Neural progenitor cell (in vitro differentiated cells): ENCODE results near the gene CCDC184. TPM values are rescaled to one million over a fixed set of nuclear protein-coding genes. Genes with fewer than 3 reads are reported as not detected.
A peak's percentile ranks its signal among the peaks of the same experiment; 100 is the strongest.

Source experiments
- DNase-seq: peaks from one replicate; pipeline ENCODE4 v3.0.0-alpha.2; 2016; ENCODE audit warnings: low spot score
- H2AFZ ChIP-seq: fragments of 200-600 bp; sonication (generic); replicated peaks from 2 replicates; pipeline ENCODE4 v1.6.1; 2016; ENCODE audit warnings: antibody characterized with exemption
- H3F3A ChIP-seq: fragments of 200-600 bp; sonication (generic); 2 replicates; pipeline ENCODE4 v1.6.1; 2016; ENCODE audit warnings: antibody characterized with exemption, low read depth
- H3K27ac ChIP-seq: fragments of 200-600 bp; sonication (generic); 2 replicates; pipeline ENCODE4 v1.5.1; 2016; ENCODE audit warnings: mild to moderate bottlenecking
- H3K27me3 ChIP-seq: fragments of 200-600 bp; sonication (generic); 2 replicates; pipeline ENCODE4 v1.6.1; 2016; ENCODE audit warnings: mild to moderate bottlenecking, moderate library complexity
- H3K36me3 ChIP-seq: fragments of 200-600 bp; sonication (generic); 2 replicates; pipeline ENCODE4 v1.5.1; 2016
- H3K4me1 ChIP-seq: fragments of 200-600 bp; sonication (generic); 2 replicates; pipeline ENCODE4 v1.6.1; 2016; ENCODE audit warnings: mixed run types
- H3K4me2 ChIP-seq: fragments of 200-600 bp; sonication (generic); 2 replicates; pipeline ENCODE4 v1.6.1; 2016
- H3K4me3 ChIP-seq: fragments of 200-600 bp; sonication (generic); 2 replicates; pipeline ENCODE4 v1.5.1; 2016
- H3K79me2 ChIP-seq: fragments of 200-600 bp; sonication (generic); 2 replicates; pipeline ENCODE4 v1.6.1; 2016; ENCODE audit warnings: low read depth
- H3K9ac ChIP-seq: fragments of 200-600 bp; sonication (generic); 2 replicates; pipeline ENCODE4 v1.6.1; 2016
- H3K9me3 ChIP-seq: fragments of 200-600 bp; sonication (generic); 2 replicates; pipeline ENCODE4 v1.5.1; 2016; ENCODE audit warnings: low read depth
- H4K20me1 ChIP-seq: fragments of 200-600 bp; sonication (generic); 2 replicates; pipeline ENCODE4 v1.6.1; 2016; ENCODE audit warnings: low read depth
- H3K27ac Mint-ChIP-seq: 3 replicates; pipeline ENCODE4 v1.8.0; 2021; ENCODE audit warnings: mixed read lengths
- H3K27me3 Mint-ChIP-seq: 2 replicates; pipeline ENCODE4 v1.8.0; 2022; ENCODE audit warnings: low read depth, mild to moderate bottlenecking, inconsistent platforms, moderate library complexity, mixed read lengths; ENCODE audit not compliant: insufficient read depth
- H3K36me3 Mint-ChIP-seq: 3 replicates; pipeline ENCODE4 v1.8.0; 2021; ENCODE audit warnings: mixed read lengths
- H3K4me1 Mint-ChIP-seq: 3 replicates; pipeline ENCODE4 v1.8.0; 2021; ENCODE audit warnings: mixed read lengths
- H3K4me3 Mint-ChIP-seq: 3 replicates; pipeline ENCODE4 v1.8.0; 2021; ENCODE audit warnings: mild to moderate bottlenecking, moderate library complexity, mixed read lengths
- H3K9me3 Mint-ChIP-seq: 3 replicates; pipeline ENCODE4 v1.8.0; 2020; ENCODE audit warnings: mixed read lengths
- EZH2 ChIP-seq: fragments of 200-600 bp; sonication (generic); IDR thresholded peaks from 2 replicates; pipeline ENCODE4 v1.6.1; 2017; ENCODE audit warnings: antibody characterized with exemption, mild to moderate bottlenecking, moderate library complexity
- EZH2phosphoT487 ChIP-seq: fragments of 200-600 bp; sonication (generic); IDR thresholded peaks from 2 replicates; pipeline ENCODE4 v1.6.1; 2017; ENCODE audit warnings: antibody characterized with exemption
- total RNA-seq: library from RNA; depleted of rRNA; stranded (reverse); fragments of >200 nt; gene quantifications from 2 replicates; pipeline ENCODE4 v1.2.3, GENCODE V29; 2015; ENCODE audit warnings: low replicate concordance
- TF ChIP-seq, protein P1 (sequence below): fragments of 200-600 bp; sonication (generic); IDR thresholded peaks from 2 replicates; pipeline ENCODE4 v1.5.1; 2017; ENCODE audit warnings: antibody characterized with exemption, mild to moderate bottlenecking

Gene CCDC184
- 0.28 and 1.1 TPM in 2 replicates for total RNA-seq

DNA sequence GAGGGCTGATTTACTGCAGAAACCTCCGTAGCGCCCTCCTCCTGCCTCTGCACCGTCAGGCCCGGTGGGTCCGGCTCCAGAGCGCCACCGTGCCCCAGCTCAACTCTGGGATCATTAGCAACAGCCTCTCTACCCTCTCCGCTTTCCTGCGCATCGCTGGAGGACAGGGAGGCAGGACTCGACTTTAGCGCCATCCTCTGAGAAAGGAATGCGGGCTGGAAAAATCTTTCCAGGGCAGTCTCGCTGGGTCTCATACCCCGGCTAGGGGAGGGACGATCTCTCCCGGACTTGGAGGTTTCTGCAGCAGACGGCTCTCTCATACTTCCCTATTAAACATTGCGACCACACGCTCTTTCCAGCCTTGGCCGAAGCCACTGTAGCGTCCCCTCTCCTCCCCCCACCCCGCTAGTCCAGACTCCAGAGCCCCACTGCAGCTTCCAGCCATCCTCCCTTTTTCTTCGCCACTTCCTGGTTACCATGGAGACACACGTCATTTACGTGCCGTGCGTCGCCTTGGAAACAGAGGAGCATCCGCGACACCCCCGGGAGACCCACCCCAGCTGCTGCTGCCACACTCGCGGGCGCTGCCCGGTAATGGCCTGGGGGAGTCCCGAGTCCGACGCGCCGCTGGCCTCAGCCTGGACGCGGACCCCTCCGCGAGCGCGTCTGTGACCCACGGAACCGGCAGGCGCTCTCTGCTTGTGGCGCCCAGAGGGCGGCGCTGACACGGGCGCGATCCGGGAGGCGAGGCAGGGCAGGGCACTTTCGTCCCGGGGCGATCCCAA, at the start of gene CCDC184:
CCDC184 (plus strand) TSS at position 554 of the 785 bp plus-strand sequence. CDS start 479 bp downstream, outside the sequence.
- peaks cover 73% of the 10 kb centered on the region for H3K27me3 ChIP-seq

GRCh38 chr12:48135027-48135426, 48.4 kb upstream of the CCDC184 start:
- Histone ChIP-seq H4K20me1 (no peaks in the 10 kb centered on the region), H3K9ac (no peak overlapping the region), H2AFZ (no peak overlapping the region), H3K9me3 (no peaks in the 10 kb centered on the region), H3K79me2 (no peaks in the 10 kb centered on the region), H3K4me1 (no peaks in the 10 kb centered on the region), H3F3A (no peaks in the 10 kb centered on the region), H3K4me3 (no peak overlapping the region), H3K27me3 (no peaks in the 10 kb centered on the region), H3K4me2 (no peak overlapping the region), H3K27ac (no peak overlapping the region), H3K36me3 (peaks cover 4% of the 10 kb centered on the region)
- DNase-seq: no peak
- H3K27ac Mint-ChIP-seq: no peak overlapping the region
- no peak overlapping the region for H3K4me3 Mint-ChIP-seq
- H3K9me3 Mint-ChIP-seq: no peaks in the 10 kb centered on the region
- no peaks in the 10 kb centered on the region for H3K4me1 Mint-ChIP-seq
- peaks cover 39% of the 10 kb centered on the region for H3K36me3 Mint-ChIP-seq
- no peaks in the 10 kb centered on the region for H3K27me3 Mint-ChIP-seq
- TF ChIP-seq EZH2phosphoT487 (no peak), EZH2 (no peak)
- TF ChIP-seq, protein P1, sequence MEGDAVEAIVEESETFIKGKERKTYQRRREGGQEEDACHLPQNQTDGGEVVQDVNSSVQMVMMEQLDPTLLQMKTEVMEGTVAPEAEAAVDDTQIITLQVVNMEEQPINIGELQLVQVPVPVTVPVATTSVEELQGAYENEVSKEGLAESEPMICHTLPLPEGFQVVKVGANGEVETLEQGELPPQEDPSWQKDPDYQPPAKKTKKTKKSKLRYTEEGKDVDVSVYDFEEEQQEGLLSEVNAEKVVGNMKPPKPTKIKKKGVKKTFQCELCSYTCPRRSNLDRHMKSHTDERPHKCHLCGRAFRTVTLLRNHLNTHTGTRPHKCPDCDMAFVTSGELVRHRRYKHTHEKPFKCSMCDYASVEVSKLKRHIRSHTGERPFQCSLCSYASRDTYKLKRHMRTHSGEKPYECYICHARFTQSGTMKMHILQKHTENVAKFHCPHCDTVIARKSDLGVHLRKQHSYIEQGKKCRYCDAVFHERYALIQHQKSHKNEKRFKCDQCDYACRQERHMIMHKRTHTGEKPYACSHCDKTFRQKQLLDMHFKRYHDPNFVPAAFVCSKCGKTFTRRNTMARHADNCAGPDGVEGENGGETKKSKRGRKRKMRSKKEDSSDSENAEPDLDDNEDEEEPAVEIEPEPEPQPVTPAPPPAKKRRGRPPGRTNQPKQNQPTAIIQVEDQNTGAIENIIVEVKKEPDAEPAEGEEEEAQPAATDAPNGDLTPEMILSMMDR: no peak

More for the DNA sequence above, at the start of gene CCDC184:
- Mint-ChIP-seq H3K4me1 (peaks cover 31% of the 10 kb centered on the region), H3K9me3 (no peaks in the 10 kb centered on the region), H3K27ac (peak within 1 kb of the TSS; percentile 50), H3K27me3 (peaks cover 14% of the 10 kb centered on the region), H3K4me3 (peak within 1 kb of the TSS; percentile 91), H3K36me3 (no peaks in the 10 kb centered on the region)
- Histone ChIP-seq H3K36me3 (no peaks in the 10 kb centered on the region), H3K9me3 (no peaks in the 10 kb centered on the region), H3K79me2 (no peaks in the 10 kb centered on the region), H3K4me2 (peak within 1 kb of the TSS; percentile 79), H3F3A (peaks cover 30% of the 10 kb centered on the region), H3K4me1 (peaks cover 23% of the 10 kb centered on the region), H3K4me3 (peak within 1 kb of the TSS; percentile 76), H3K27ac (no peak within 1 kb of the TSS), H3K9ac (no peak within 1 kb of the TSS), H4K20me1 (no peaks in the 10 kb centered on the region), H2AFZ (peak within 1 kb of the TSS; percentile 93)
- TF ChIP-seq EZH2: no peak
- TF ChIP-seq, protein P1: peak; percentile 51
- peak; percentile 94 for DNase-seq

DNA sequence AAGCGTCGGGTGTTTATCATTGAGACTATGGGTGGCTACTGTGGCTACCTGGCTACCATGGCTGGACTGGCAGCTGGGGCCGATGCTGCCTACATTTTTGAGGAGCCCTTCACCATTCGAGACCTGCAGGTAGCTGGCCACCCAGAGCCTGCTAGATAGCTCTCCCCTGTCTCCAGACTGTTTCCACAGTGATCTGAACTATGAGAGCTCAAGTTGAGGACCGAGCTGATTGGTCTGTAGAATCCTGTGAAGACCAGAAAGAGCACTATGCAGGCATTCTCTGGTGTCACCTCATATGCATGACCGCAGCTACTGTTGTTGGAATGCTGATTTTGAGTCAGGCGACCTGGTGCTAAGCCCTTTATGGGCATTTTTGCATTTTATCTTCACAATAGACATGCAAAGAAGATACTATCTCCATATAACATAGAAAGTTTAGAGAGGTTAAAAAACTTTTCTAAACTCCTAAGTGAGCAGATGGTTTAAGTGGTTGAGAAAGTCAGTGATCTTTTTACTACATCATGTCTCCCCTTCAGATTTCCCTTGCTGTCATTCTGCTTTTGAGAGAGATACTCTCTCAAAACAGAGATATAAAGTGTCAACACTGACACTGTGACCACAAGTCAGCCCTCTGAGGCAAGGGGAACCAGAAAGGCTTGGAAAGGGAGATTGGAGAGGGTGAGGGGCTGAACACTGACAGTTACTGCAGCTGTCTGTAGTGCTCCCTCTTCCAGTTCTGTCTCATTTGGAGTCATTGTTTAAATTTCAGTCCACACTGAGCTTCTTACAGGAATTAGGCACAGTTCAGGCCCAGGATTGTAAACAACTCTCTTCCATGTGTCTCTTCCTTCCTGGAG, 40.4 kb upstream of the CCDC184 start:
- TF ChIP-seq, protein P1: no peak
- TF ChIP-seq EZH2 (no peak), EZH2phosphoT487 (no peak)
- peaks cover 13% of the 10 kb centered on the region for H3K36me3 ChIP-seq
- H3K4me3 Mint-ChIP-seq: no peak overlapping the region

More for the DNA sequence above, 40.4 kb upstream of the CCDC184 start:
- Mint-ChIP-seq H3K27me3 (peaks cover 4% of the 10 kb centered on the region), H3K4me1 (no peaks in the 10 kb centered on the region), H3K36me3 (peaks cover 46% of the 10 kb centered on the region), H3K9me3 (no peaks in the 10 kb centered on the region), H3K27ac (no peak overlapping the region)
- Histone ChIP-seq H4K20me1 (no peaks in the 10 kb centered on the region), H3K4me3 (no peak overlapping the region), H3K4me1 (no peaks in the 10 kb centered on the region), H2AFZ (no peak overlapping the region), H3K4me2 (no peak overlapping the region), H3K27ac (no peak overlapping the region), H3K9me3 (no peaks in the 10 kb centered on the region), H3K27me3 (no peaks in the 10 kb centered on the region), H3K79me2 (no peaks in the 10 kb centered on the region), H3K9ac (no peak overlapping the region), H3F3A (peaks cover 4% of the 10 kb centered on the region)
- no peak for DNase-seq
